ENCODE measurements around the gene TMEM255A.
"Not testable (repeated sequence)": the region's sequence is repeated elsewhere in the genome, so short reads cannot be mapped to it uniquely, and the experiment has no call there.

The TMEM255A gene

DNA sequence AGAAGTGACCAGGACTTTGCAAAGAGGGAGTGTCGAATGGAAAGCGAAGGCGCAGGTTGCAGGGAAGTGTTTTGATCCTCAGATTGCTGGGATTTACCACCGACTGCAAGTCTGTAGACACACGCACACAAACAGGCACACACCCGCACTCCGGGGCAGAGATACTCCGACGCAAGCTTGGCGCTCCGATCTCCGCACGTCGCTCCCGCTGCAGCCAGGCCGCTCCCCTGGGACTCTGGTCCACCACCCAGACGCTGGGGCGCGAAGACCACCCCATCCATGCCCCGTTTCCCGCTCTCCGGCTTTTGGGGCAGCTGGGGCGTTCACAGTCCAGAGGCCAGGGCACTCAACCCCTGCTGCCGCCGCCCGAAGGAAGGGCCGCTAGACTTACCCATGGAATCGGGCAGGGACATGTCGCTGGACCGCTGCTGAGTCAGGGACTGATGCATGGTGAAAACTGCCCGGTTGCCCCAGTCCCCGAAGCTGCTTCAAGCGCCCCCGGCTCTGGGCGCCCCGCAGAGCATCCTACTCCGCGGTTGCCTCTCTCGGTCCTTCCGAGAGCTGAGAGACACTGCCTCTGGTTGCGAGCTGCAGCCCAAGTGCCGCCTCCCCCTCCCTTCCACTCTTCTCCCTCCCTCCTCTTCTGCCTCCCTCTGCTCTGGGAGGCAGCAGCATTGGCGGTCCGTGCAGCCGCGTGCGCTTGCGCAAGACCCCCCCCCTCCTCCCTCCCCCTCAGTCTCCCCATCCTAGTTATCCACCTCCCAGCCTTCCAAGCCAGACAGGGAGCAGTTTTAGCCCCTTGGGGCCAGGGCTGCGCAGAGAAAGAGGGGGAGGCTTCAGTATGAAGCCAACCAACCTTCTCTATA, at the start of gene TMEM255A:
TMEM255A (minus strand) TSS at position 601 of the 866 bp plus-strand sequence; CDS start at position 449, 152 bp downstream.
- TF ChIP-seq Cebpa-rat (IDR thresholded peaks at IDR 0.05) = no peak
- Histone ChIP-seq H3K27me3 (peaks cover 77% of the 10 kb centered on the region), H3K27ac (no peak within 1 kb of the TSS)

GRCh38 chrX:120358737-120359456, 47.6 kb upstream of the TMEM255A start:
- H3K27me3 ChIP-seq = no peaks in the 10 kb centered on the region
- H3K9me3 ChIP-seq = no peaks in the 10 kb centered on the region
- H3K9ac ChIP-seq = no peak overlapping the region
- no peaks in the 10 kb centered on the region for H4K20me1 ChIP-seq
- H3K27ac ChIP-seq = no peak overlapping the region
- H3K4me2 ChIP-seq = no peak overlapping the region
- no peaks in the 10 kb centered on the region for H3K36me3 ChIP-seq
- no peak for TF ChIP-seq Cebpa-rat (IDR thresholded peaks at IDR 0.05)
- no peak overlapping the region for H3K4me3 ChIP-seq
- peaks cover 3% of the 10 kb centered on the region; the same call in 1 of the 2 replicates for H3K4me1 ChIP-seq

More for the DNA sequence above, at the start of gene TMEM255A:
- Histone ChIP-seq H4K20me1 (no peaks in the 10 kb centered on the region), H3K4me3 (peak within 1 kb of the TSS; percentile 51; the same call in 1 of the 2 replicates), H3K36me3 (no peaks in the 10 kb centered on the region), H3K9ac (no peak within 1 kb of the TSS), H3K9me3 (peaks cover 22% of the 10 kb centered on the region), H3K4me1 (peaks cover 12% of the 10 kb centered on the region; the same call in 1 of the 2 replicates), H3K4me2 (peak within 1 kb of the TSS; percentile 61)

- no peaks in the 10 kb centered on the region for H4K20me1 ChIP-seq
- H3K27me3 ChIP-seq = no peaks in the 10 kb centered on the region
- TF ChIP-seq Cebpa-rat (IDR thresholded peaks at IDR 0.05) = no peak
- H3K9ac ChIP-seq = no peak overlapping the region
- H3K4me2 ChIP-seq = no peak overlapping the region
- H3K9me3 ChIP-seq = no peaks in the 10 kb centered on the region
- no peaks in the 10 kb centered on the region for H3K4me1 ChIP-seq
- H3K27ac ChIP-seq = no peak overlapping the region
- no peak overlapping the region for H3K4me3 ChIP-seq
- H3K36me3 ChIP-seq = no peaks in the 10 kb centered on the region
These were observed 45.9 kb upstream of the TMEM255A start for GRCh38 chrX:120357186-120357585.

DNA sequence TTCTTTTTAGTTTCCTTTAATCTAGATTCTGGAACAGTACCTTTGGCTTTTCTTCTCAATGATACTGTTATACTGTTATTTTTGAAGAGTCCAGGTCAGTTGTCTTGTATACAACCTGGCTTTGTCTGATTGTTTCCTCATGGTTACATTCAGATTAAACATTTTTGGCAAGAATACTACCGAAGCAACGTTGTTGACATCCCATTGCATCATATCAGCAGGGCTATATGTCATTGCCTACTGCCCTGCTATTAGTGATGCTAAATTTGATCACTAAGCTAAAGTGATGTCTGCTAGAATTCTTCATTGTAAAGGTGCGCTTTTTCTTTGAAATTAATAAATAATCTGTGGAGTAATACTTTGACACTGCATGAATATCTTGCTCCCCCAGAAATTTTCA, 44.8 kb upstream of the TMEM255A start:
- Histone ChIP-seq H3K4me2 (no peak overlapping the region), H3K9me3 (no peaks in the 10 kb centered on the region), H3K4me1 (no peaks in the 10 kb centered on the region), H3K27ac (no peak overlapping the region), H3K9ac (no peak overlapping the region), H3K4me3 (no peak overlapping the region), H3K36me3 (no peaks in the 10 kb centered on the region), H4K20me1 (no peaks in the 10 kb centered on the region), H3K27me3 (no peaks in the 10 kb centered on the region)
- no peak for TF ChIP-seq Cebpa-rat (IDR thresholded peaks at IDR 0.05)

DNA sequence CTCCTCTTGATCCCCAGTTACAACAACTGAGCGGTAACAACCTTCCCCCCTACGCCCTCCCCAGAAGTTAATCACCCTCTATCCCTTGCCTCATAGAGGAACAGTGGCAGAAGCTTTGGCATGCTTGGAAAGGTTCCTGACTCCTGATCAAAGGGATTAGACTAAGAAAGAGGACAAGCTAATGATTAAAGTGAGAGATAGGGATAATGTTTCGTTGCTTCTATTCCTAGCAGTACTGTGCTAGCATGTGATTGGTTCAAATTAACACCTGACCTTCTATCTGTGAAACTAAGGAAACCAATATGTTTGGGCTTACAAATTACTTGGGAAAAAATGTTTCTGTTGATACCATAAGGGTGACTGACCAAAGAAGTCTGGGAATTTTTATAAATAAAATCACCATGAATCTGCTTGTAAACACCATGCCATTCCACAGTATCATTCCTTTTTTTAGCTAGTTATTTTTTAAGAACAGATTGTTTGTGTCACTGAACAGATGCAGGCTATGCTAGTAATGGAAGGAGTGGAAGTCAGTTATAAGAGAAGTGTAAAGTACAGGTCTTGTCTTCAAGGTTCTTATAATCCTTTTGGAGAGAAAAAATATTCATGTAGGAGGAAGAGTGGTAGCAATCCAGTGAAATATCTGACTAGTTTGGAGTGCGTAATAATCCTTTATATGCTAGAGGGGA, 39.3 kb upstream of the TMEM255A start:
- no peaks in the 10 kb centered on the region for H3K4me1 ChIP-seq
- H3K36me3 ChIP-seq = no peaks in the 10 kb centered on the region
- no peaks in the 10 kb centered on the region for H3K9me3 ChIP-seq
- H3K27me3 ChIP-seq = no peaks in the 10 kb centered on the region
- no peak overlapping the region for H3K27ac ChIP-seq
- H3K4me3 ChIP-seq = no peak overlapping the region
- H3K9ac ChIP-seq = no peak overlapping the region
- no peak for TF ChIP-seq Cebpa-rat (IDR thresholded peaks at IDR 0.05)
- H3K4me2 ChIP-seq = no peak overlapping the region
- H4K20me1 ChIP-seq = no peaks in the 10 kb centered on the region

DNA sequence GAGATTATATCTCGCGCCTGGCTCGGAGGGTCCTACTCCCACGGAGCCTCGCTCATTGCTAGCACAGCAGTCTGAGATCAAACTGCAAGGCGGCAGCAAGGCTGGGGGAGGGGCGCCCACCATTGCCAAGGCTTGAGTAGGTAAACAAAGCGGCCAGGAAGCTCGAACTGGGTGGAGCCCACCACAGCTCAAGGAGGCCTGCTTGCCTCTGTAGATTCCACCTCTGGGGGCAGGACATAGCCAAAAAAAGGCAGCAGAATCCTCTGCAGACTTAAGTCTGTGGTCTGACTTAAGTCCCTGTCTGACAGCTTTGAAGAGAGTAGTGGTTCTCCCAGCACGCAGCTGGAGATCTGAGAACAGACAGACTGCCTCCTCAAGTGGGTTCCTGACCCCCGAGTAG, 33.3 kb upstream of the TMEM255A start:
- H3K27me3 ChIP-seq = not testable (repeated sequence)

GRCh38 chrX:120336899-120337298, 25.6 kb upstream of the TMEM255A start:
- Histone ChIP-seq H3K9ac (no peak overlapping the region), H3K9me3 (peaks cover 46% of the 10 kb centered on the region), H3K36me3 (no peaks in the 10 kb centered on the region), H3K27me3 (no peaks in the 10 kb centered on the region), H4K20me1 (no peaks in the 10 kb centered on the region), H3K4me1 (peaks cover 5% of the 10 kb centered on the region), H3K4me3 (no peak overlapping the region), H3K4me2 (no peak overlapping the region), H3K27ac (no peak overlapping the region)
- TF ChIP-seq Cebpa-rat (IDR thresholded peaks at IDR 0.05) = no peak

More for the DNA sequence above, 33.3 kb upstream of the TMEM255A start:
- H3K4me1 ChIP-seq, H3K4me2 ChIP-seq, H3K9me3 ChIP-seq, H3K9ac ChIP-seq, H3K27ac ChIP-seq, H3K36me3 ChIP-seq, H3K4me3 ChIP-seq, H4K20me1 ChIP-seq: not testable (repeated sequence)

- TF ChIP-seq Cebpa-rat (IDR thresholded peaks at IDR 0.05) = no peak
- H3K27me3 ChIP-seq = no peaks in the 10 kb centered on the region
- no peak overlapping the region for H3K27ac ChIP-seq
- H3K4me3 ChIP-seq = no peak overlapping the region
- no peak overlapping the region for H3K4me2 ChIP-seq
- no peak overlapping the region for H3K9ac ChIP-seq
- no peaks in the 10 kb centered on the region for H3K36me3 ChIP-seq
- H3K4me1 ChIP-seq = peaks cover 5% of the 10 kb centered on the region
- H4K20me1 ChIP-seq = no peaks in the 10 kb centered on the region
- peaks cover 46% of the 10 kb centered on the region for H3K9me3 ChIP-seq
These were observed 24.0 kb upstream of the TMEM255A start for GRCh38 chrX:120335289-120335688.

GRCh38 chrX:120334603-120335002, 23.3 kb upstream of the TMEM255A start:
- peaks cover 42% of the 10 kb centered on the region for H3K9me3 ChIP-seq
- H3K27me3 ChIP-seq = no peaks in the 10 kb centered on the region
- no peak overlapping the region for H3K4me2 ChIP-seq
- H4K20me1 ChIP-seq = no peaks in the 10 kb centered on the region
- peaks cover 5% of the 10 kb centered on the region for H3K4me1 ChIP-seq
- H3K27ac ChIP-seq = no peak overlapping the region
- no peaks in the 10 kb centered on the region for H3K36me3 ChIP-seq
- TF ChIP-seq Cebpa-rat (IDR thresholded peaks at IDR 0.05) = no peak
- H3K9ac ChIP-seq = no peak overlapping the region
- H3K4me3 ChIP-seq = no peak overlapping the region

Data from BLaER1 (cell line).